ENCODE measurements around the gene IL23A. TPM values are rescaled to one million over a fixed set of nuclear protein-coding genes. Genes with fewer than 3 reads are reported as not detected.
A peak's percentile ranks its signal among the peaks of the same experiment; 100 is the strongest.

The IL23A gene, protein sequence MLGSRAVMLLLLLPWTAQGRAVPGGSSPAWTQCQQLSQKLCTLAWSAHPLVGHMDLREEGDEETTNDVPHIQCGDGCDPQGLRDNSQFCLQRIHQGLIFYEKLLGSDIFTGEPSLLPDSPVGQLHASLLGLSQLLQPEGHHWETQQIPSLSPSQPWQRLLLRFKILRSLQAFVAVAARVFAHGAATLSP
- total RNA-seq: 10 to 100 TPM; 11.0 to 11.7 TPM

DNA sequence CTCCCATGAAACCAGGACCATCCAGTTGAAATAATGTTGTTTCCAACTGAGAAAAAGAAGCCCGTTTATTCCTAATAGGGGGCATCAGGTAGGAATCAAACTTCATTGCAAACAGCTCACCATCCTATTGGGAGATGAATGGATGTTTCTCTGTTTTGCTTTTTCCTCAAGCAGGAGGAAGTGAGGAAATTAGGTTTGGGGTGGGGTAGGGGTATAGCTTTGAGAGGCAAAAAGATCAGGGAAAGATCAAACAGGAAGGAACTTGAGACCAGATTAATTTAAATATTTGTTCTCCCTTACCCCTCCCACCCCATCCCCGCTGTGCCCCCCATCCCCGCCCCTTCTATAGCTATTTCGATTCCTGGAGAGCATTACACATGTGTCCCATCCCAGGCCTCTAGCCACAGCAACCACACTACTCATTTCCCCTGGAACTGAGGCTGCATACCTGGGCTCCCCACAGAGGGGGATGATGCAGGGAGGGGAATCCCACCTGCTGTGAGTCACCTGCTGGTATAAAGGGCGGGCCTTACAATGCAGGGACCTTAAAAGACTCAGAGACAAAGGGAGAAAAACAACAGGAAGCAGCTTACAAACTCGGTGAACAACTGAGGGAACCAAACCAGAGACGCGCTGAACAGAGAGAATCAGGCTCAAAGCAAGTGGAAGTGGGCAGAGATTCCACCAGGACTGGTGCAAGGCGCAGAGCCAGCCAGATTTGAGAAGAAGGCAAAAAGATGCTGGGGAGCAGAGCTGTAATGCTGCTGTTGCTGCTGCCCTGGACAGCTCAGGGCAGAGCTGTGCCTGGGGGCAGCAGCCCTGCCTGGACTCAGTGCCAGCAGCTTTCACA is at the start of gene IL23A:
Gene IL23A, plus strand, starts transcription at position 577 of the 850 bp plus-strand sequence. Its CDS starts 161 bp downstream, at position 738.
- Mint-ChIP-seq H3K4me3 (peak within 1 kb of the TSS; percentile 76), H3K27ac (peak within 1 kb of the TSS; percentile 96), H3K9me3 (no peaks in the 10 kb centered on the region), H3K36me3 (ENCODE audit: low read depth) (peaks cover 37% of the 10 kb centered on the region), H3K27me3 (no peaks in the 10 kb centered on the region), H3K4me1 (peaks cover 45% of the 10 kb centered on the region)
- ChIA-PET CTCF (interaction anchor here (1.8 to 2.8 kb wide), 3 partner anchors 21 to 126 kb away, joined by 7 to 23 read pairs (median 10); partner anchors contain the start of genes CNPY2 and STAT2), POLR2A (interaction anchor here (0.7 to 6.9 kb wide), 17 partner anchors 8 to 234 kb away, joined by 3 to 113 read pairs (median 4); partner anchors contain the start of genes CNPY2, COQ10A, CS and ESYT1)
- peak; percentile 82 for DNase-seq

DNA sequence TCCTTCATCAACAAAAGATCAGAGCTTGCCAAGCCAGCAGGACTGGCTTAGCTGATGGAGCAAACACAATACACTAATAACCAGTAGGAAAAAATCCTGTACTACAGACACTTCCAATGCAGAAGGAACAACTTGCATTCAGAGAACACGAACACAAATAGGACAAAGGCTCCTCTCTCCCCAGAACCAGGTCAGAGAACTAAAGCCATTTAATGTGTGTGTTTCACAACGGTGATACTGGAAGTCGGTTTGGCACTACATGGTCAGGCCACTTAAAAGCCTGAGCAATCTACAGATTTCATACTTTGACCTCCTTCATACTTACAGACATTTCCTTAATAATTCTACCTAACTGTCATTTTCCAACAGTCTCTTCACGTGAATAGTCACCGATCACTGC is 44.9 kb upstream of the IL23A start:
- no peaks in the 10 kb centered on the region for H3K27me3 Mint-ChIP-seq
- no peak overlapping the region for H3K4me3 Mint-ChIP-seq
- POLR2A ChIA-PET: no interaction called here
- H3K27ac Mint-ChIP-seq: no peak overlapping the region
- peaks cover 48% of the 10 kb centered on the region for H3K36me3 Mint-ChIP-seq (ENCODE audit: low read depth)
- H3K4me1 Mint-ChIP-seq: peaks cover 52% of the 10 kb centered on the region
- no peak for DNase-seq
- CTCF ChIA-PET: interaction anchor here (0.7 to 1.8 kb wide), 2 partner anchors 34 to 170 kb away, joined by 3 to 5 read pairs; no protein-coding TSS in a partner anchor
- H3K9me3 Mint-ChIP-seq: no peaks in the 10 kb centered on the region

DNA sequence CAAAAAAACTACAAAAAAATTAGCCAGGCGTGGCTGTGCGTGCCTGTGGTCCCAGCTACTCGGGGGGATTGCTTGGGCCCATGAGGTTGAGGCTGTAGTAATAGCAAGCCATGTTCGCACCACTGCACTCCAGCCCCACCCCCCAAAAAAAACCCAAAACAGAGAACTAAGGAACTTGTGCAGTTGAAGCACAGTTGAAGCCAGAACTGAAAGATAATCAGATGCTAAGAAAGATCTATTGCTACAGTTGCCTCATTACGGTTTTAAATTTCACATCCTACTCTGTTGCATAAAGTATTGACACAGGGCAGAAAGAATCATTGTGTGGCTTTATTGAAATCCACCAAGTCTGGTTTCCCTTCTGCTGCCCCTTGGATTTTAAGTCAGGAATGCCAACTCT is 42.4 kb upstream of the IL23A start:
- ChIA-PET POLR2A (no interaction called here), CTCF (no interaction called here)
- Mint-ChIP-seq H3K9me3 (no peaks in the 10 kb centered on the region), H3K4me3 (no peak overlapping the region), H3K4me1 (peaks cover 50% of the 10 kb centered on the region), H3K27me3 (no peaks in the 10 kb centered on the region), H3K27ac (no peak overlapping the region), H3K36me3 (ENCODE audit: low read depth) (peaks cover 34% of the 10 kb centered on the region)
- no peak for DNase-seq

DNA sequence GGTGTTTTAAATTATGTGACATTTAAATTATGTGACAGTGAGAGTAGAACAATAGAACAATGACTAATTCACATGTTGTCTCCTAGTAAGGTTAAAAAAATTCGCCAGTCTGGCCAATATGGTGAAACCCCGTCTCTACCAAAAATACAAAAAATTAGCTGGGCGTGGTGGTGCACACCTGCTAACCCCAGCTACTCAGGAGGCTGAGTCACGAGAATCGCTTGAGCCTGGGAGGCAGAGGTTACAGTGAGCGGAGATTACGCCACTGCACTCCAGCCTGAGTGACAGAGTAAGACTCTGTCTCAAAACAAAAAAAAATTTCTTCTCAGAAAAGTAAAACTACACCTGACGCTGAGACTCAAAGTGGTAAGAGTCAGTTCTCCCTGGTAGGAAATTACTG is 41.3 kb upstream of the IL23A start:
- no peaks in the 10 kb centered on the region for H3K27me3 Mint-ChIP-seq

DNA sequence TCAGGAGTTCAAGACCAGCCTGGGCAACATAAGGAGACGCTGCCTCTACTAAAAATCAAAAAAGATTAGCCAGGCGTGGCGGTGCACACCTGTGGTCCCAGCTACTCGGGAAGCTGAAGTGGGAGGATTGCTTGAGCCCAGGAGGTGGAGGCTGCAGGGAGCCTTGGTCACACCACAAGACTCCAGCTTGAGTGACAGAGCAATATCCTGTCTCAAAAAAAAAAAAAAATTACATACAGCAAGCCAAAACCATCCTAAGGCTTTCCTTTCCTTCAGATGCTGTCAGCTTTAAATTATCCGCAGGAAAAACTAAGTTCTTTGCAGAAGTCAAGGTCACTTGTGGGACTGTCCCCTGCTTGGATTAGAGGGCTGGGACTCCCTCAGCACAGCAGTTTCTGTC is 39.9 kb upstream of the IL23A start:
- Mint-ChIP-seq H3K4me1 (peaks cover 51% of the 10 kb centered on the region), H3K9me3 (no peaks in the 10 kb centered on the region), H3K27me3 (no peaks in the 10 kb centered on the region), H3K27ac (peak overlapping the region; percentile 84), H3K36me3 (ENCODE audit: low read depth) (peaks cover 25% of the 10 kb centered on the region), H3K4me3 (peak overlapping the region; percentile 95)
- CTCF ChIA-PET: interaction anchor here (0.6 to 1.6 kb wide), 6 partner anchors 9 to 1301 kb away, joined by 3 to 5 read pairs (median 3); partner anchors contain the start of gene RNF41
- POLR2A ChIA-PET: interaction anchor here (0.6 to 3.9 kb wide), 20 partner anchors 12 to 469 kb away, joined by 3 to 35 read pairs (median 4); partner anchors contain the start of genes BAZ2A, COQ10A, MYL6B and PA2G4
- DNase-seq: no peak

More for the DNA sequence above, 41.3 kb upstream of the IL23A start:
- no peak for DNase-seq
- peak overlapping the region; percentile 31 for H3K27ac Mint-ChIP-seq
- H3K4me1 Mint-ChIP-seq: peaks cover 54% of the 10 kb centered on the region
- ChIA-PET CTCF (no interaction called here), POLR2A (interaction anchor here (2.3 kb wide), 1 partner anchor 36 kb away, joined by 17 read pairs; the partner anchor contains the start of gene PAN2)
- H3K9me3 Mint-ChIP-seq: no peaks in the 10 kb centered on the region
- H3K4me3 Mint-ChIP-seq: no peak overlapping the region
- peaks cover 32% of the 10 kb centered on the region for H3K36me3 Mint-ChIP-seq (ENCODE audit: low read depth)

DNA sequence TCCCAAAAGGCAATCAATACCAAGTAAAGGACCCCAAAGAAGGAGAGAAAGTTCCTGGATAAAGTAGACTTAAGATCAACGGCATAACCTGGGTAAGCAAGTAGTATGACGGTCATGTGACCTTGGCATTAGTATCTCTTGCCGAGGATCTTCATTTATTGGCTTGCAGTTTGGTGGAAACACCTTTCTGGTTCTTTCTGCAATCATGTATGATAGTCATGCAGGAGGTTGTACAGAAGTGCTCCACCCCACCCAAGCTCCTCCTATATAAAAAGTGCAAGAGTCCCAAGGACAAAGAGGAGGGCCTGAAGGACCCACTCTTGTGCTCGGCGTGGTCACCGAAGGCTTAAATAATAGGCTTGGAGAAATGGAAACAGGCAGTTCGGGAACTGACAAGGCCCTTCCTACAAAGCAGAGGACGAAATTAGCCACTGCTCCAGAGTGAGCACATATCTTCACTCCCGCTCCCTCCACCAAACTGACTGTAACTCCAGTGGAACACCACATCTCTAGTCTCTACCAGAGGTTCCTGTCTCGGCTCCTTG is 39.3 kb upstream of the IL23A start:
- Mint-ChIP-seq H3K9me3 (no peaks in the 10 kb centered on the region), H3K4me1 (peaks cover 51% of the 10 kb centered on the region), H3K36me3 (ENCODE audit: low read depth) (peaks cover 23% of the 10 kb centered on the region), H3K27ac (peak overlapping the region; percentile 84), H3K4me3 (peak overlapping the region; percentile 95), H3K27me3 (no peaks in the 10 kb centered on the region)
- ChIA-PET CTCF (interaction anchor here (0.6 to 1.6 kb wide), 8 partner anchors 9 to 1301 kb away, joined by 3 to 6 read pairs (median 3); partner anchors contain the start of genes ANKRD52, COQ10A and RNF41), POLR2A (interaction anchor here (0.6 to 3.9 kb wide), 21 partner anchors 11 to 469 kb away, joined by 3 to 35 read pairs (median 3); partner anchors contain the start of genes BAZ2A, COQ10A, IL23A and MYL6B)
- DNase-seq: peak; percentile 35

DNA sequence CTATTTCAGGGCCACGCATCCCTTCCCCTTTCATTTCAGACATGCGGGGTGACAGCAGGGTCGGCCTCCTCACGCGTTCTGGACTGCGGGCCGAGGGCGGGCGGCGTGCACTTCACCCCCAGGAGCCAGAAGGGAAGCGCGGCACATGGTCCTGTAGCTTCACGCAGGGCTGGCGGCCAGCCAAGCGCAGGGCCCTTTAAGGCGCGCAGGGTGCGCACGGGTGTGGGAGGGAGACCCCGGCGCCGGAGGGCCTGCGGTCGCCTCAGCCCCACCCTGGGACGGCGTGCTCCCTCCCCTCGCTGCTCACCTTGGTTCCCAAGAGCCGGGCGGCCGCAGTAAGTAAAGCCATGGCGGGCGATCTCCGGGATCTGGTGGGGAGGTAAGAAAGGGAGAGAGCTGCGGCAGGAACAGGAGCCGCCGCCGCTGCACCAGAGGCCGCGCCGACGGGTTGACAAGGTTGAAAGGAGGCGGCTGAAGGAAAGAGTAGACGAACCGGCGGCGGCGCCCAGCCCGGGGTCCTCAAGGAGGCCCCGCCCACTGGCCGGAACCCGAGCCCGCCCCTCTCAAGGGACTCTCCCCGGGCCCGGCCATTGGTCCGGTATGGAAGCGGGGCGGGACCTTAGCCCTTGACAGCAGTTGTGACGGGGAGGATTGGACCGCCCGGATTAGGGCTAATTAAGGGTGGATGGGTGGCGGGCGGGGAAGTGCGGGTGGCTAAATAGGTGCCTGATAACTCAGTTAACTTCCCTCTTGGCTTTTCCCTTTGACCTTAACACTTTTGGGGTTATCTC is 38.6 kb upstream of the IL23A start, which contains the start of gene CS:
Gene CS, minus strand, starts transcription at position 478 of the 791 bp plus-strand sequence. Its CDS starts 129 bp downstream, at position 349.
- Mint-ChIP-seq H3K4me3 (peak within 1 kb of the TSS; percentile 95), H3K27ac (peak within 1 kb of the TSS; percentile 84), H3K36me3 (ENCODE audit: low read depth) (peaks cover 26% of the 10 kb centered on the region), H3K27me3 (no peaks in the 10 kb centered on the region), H3K4me1 (peaks cover 50% of the 10 kb centered on the region), H3K9me3 (no peaks in the 10 kb centered on the region)
- peak; percentile 99 for DNase-seq
- ChIA-PET POLR2A (interaction anchor here (0.6 to 3.9 kb wide), 18 partner anchors 10 to 470 kb away, joined by 3 to 35 read pairs (median 4); partner anchors contain the start of genes BAZ2A, COQ10A, IL23A and PA2G4), CTCF (interaction anchor here (0.8 to 1.6 kb wide), 7 partner anchors 10 to 150 kb away, joined by 3 to 6 read pairs (median 4); partner anchors contain the start of genes ANKRD52, COQ10A, RNF41 and SMARCC2)

DNA sequence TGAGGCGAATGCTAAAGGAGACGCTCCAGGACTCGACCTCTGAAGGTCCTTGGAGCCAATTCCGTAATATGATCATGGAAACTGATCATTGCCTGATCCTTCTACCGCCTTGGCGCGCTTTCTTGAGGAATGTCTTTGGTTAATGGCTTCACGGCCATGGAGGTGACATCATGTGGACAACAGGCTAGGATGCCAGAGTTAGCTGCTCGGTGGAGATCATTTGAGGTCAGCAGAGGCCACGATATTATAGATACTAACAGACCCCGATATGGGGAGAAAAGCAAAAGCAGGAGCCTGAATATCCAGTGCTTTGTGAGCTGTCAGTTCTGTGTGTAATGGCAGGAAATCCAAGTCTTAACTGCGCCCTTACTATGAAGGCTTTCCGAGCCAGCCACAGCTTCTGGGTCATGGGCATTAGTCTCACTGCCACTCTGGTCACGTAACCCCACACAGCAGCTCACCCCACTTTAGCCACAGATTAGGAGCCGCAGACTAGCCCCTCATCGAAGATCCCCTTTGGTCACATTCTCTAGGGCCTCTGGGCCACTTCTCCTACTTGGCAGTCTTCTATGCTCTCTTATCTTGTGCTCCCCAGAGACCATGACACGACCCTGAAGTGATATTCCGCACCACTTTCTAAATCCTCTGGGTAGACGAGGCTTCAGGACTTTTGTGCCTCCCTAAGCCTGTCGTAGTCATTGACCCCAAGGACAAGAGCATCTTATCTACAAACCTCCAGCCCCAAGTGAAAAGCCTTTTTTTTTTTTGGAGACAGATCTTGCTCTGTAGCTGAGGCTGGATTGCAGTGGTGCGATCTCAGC is 37.8 kb upstream of the IL23A start:
- Mint-ChIP-seq H3K36me3 (ENCODE audit: low read depth) (peaks cover 29% of the 10 kb centered on the region), H3K9me3 (no peaks in the 10 kb centered on the region), H3K4me1 (peaks cover 50% of the 10 kb centered on the region), H3K27me3 (no peaks in the 10 kb centered on the region), H3K4me3 (peak overlapping the region; percentile 95), H3K27ac (peak overlapping the region; percentile 84)
- CTCF ChIA-PET: interaction anchor here (0.6 to 1.6 kb wide), 8 partner anchors 20 to 976 kb away, joined by 3 to 6 read pairs (median 4); partner anchors contain the start of genes ANKRD52, COQ10A and SMARCC2
- POLR2A ChIA-PET: interaction anchor here (1.1 to 3.9 kb wide), 6 partner anchors 10 to 197 kb away, joined by 3 to 35 read pairs (median 7); partner anchors contain the start of genes COQ10A, IL23A and PA2G4
- no peak for DNase-seq

DNA sequence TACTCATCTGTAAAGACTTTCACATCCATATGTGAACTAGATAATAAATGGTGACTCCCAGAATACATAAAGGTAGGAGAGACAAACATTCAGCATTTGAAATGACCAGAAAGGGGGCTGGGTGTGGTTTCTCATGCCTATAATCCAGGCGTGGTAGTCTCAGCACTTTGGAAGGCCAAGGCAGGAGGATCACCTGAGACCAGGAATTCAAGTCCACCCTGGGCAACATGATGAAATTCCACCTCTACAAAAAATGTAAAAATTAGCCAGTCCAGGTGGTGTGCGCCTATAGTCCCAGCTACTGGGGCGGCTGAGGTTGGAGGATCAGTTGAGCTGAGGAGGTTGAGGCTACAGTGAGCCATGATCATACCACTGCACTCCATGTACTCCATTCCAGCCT is 34.4 kb upstream of the IL23A start:
- no peaks in the 10 kb centered on the region for H3K27me3 Mint-ChIP-seq
- no peak for DNase-seq
- no peaks in the 10 kb centered on the region for H3K9me3 Mint-ChIP-seq
- H3K4me3 Mint-ChIP-seq: no peak overlapping the region
- ChIA-PET POLR2A (interaction anchor here (0.9 kb wide), 1 partner anchor 12 kb away, joined by 3 read pairs; the partner anchor contains the start of gene CNPY2), CTCF (interaction anchor here (0.5 kb wide), 1 partner anchor 9 kb away, joined by 3 read pairs; no protein-coding TSS in a partner anchor)
- peaks cover 19% of the 10 kb centered on the region for H3K4me1 Mint-ChIP-seq
- H3K27ac Mint-ChIP-seq: no peak overlapping the region
- peaks cover 5% of the 10 kb centered on the region for H3K36me3 Mint-ChIP-seq (ENCODE audit: low read depth)

DNA sequence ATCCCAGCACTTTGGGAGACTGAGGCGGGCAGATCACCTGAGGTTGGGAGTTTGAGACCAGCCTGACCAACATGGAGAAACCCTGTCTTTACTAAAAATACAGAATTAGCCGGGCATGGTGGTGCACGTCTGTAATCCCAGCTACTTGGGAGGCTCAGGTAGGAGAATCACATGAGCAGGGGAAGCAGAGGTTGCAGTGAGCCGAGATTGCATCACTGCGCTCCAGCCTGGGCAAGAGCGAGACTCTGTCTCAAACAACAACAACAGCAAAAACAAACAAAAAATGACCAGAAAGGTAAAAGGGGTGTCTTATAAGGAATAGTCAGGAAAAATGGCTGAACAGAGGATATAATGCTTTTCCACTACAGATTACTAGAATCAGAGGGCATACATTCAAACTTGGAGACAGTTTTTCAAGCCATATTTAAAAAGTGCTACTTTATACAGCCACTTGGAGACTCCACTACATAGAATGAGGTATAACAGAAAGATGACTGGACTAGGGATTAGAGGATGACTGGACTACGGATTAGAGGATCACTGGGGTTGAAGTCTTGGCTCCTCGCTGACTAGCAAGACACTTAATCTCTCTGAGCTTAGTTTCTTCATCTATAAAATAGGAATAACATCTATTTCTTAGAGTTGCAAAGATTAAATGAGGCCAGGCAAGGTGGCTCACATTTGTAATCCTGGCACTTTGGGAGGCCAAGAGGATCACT is 33.7 kb upstream of the IL23A start:
- Mint-ChIP-seq H3K36me3 (ENCODE audit: low read depth) (peaks cover 10% of the 10 kb centered on the region), H3K9me3 (no peaks in the 10 kb centered on the region), H3K4me1 (peaks cover 19% of the 10 kb centered on the region), H3K27ac (no peak overlapping the region), H3K27me3 (no peaks in the 10 kb centered on the region), H3K4me3 (no peak overlapping the region)
- ChIA-PET POLR2A (interaction anchor here (0.9 kb wide), 1 partner anchor 11 kb away, joined by 3 read pairs; the partner anchor contains the start of gene CNPY2), CTCF (interaction anchor here (0.5 kb wide), 1 partner anchor 8 kb away, joined by 3 read pairs; no protein-coding TSS in a partner anchor)
- DNase-seq: no peak

Data from activated CD4-positive, alpha-beta memory T cell treated with anti-CD3 and anti-CD28 coated beads, Interleukin-2, amount 10 ng/mL, durations not matched to agents 7 days and 5 days (primary cell).